HCT116 (cell line): Measurements from ENCODE around the gene SEC31B. TPM values are rescaled to one million over a fixed set of nuclear protein-coding genes. Genes with fewer than 3 reads are reported as not detected.

ENCODE experiments used
- ATAC-seq: fragments of 200-7000 bp; cut with Tn5 transposase; 2 replicates; pipeline ENCODE4 v1.9.1; 2020; ENCODE audit warnings: mild to moderate bottlenecking, moderate library complexity
- BruUV-seq: library from RNA; stranded (reverse); fragments of 400-500 nt; replicated peaks from 2 replicates; lab custom pipeline; 2021; lab: Mats Ljungman, UMichigan
- CTCF ChIA-PET: fragments of 300-600 bp; sonication (Branson Sonifier 250); formaldehyde crosslinking; loops from one replicate; lab custom pipeline; 2021; ENCODE audit warnings: antibody characterized with exemption; lab: Charles Lee
- POLR2A ChIA-PET: fragments of 300-600, 350-600 bp; sonication (Branson Sonifier 250); formaldehyde crosslinking; loops from one replicate; lab custom pipeline; 2021; ENCODE audit warnings: antibody characterized with exemption; lab: Charles Lee
- RAD21 ChIA-PET, 2 experiments: fragments of 300-600 bp; sonication (Branson Sonifier 250); formaldehyde crosslinking; loops; one replicate each; lab custom pipeline; 2023; ENCODE audit warnings: low total read pairs in 2 of 2; ENCODE audit not compliant: uncharacterized antibody in 2 of 2, unreplicated experiment in 2 of 2, low non-redundant PET in 1 of 2; lab: Charles Lee
- DNase-seq: peaks from one replicate; pipeline ENCODE4 v3.0.0-alpha.2; 2010; ENCODE audit warnings: low read depth, low spot score
- H2AFZ ChIP-seq: fragments of 200-600 bp; shearing (Covaris generic), sonication (generic); 2 replicates; pipeline ENCODE4 v1.6.1; 2017; ENCODE audit warnings: low read depth, mixed run types, mixed read lengths, antibody characterized with exemption, low read length; ENCODE audit not compliant: poor library complexity, severe bottlenecking
- H3K27ac ChIP-seq: 2 replicates; pipeline ENCODE4 v1.5.1; 2012; ENCODE audit warnings: low read depth, low read length
- H3K27me3 ChIP-seq: fragments of 200-600 bp; sonication (generic); 2 replicates; pipeline ENCODE4 v1.6.1; 2016; ENCODE audit warnings: mixed run types, low read length, mixed read lengths; ENCODE audit not compliant: insufficient read depth
- H3K36me3 ChIP-seq, 2 experiments: fragments of 200-500 bp in 1 of 2; fragments of 200-600 bp in 1 of 2; sonication (Bioruptor generic) in 1 of 2; sonication (generic) in 1 of 2; 2 replicates each; pipeline versions ENCODE4 v1.5.1 to v1.6.1; 2014 to 2016; ENCODE audit warnings: low read length in 2 of 2, inconsistent platforms in 1 of 2, mixed read lengths in 1 of 2, mixed run types in 1 of 2; ENCODE audit not compliant: insufficient read depth in 2 of 2, control insufficient read depth in 1 of 2
- H3K4me1 ChIP-seq, 2 experiments: fragments of 200-600 bp in 1 of 2; sonication (generic) in 1 of 2; 2 replicates each; pipeline versions ENCODE4 v1.5.1 to v1.6.1; 2012 to 2017; ENCODE audit warnings: low read length in 2 of 2, inconsistent platforms in 1 of 2, mild to moderate bottlenecking in 1 of 2, mixed read lengths in 1 of 2, mixed run types in 1 of 2, moderate library complexity in 1 of 2; ENCODE audit not compliant: insufficient read depth in 2 of 2, control insufficient read depth in 1 of 2
- H3K4me2 ChIP-seq: fragments of 200-600 bp; sonication (generic); 2 replicates; pipeline ENCODE4 v1.6.1; 2017; ENCODE audit warnings: mixed run types, low read length, mixed read lengths
- H3K4me3 ChIP-seq, 2 experiments: fragments of 200-600 bp in 1 of 2; sonication (generic) in 1 of 2; replicated peaks in 1 of 2; 2 replicates each; pipeline ENCODE4 v1.5.1; 2011 to 2016; ENCODE audit warnings: low read length in 2 of 2, control low read depth in 1 of 2, low read depth in 1 of 2, mild to moderate bottlenecking in 1 of 2, mixed read lengths in 1 of 2, mixed run types in 1 of 2
- H3K79me2 ChIP-seq: fragments of 200-600 bp; sonication (generic); 2 replicates; pipeline ENCODE4 v1.6.1; 2017; ENCODE audit warnings: mild to moderate bottlenecking, mixed run types, low read length, moderate library complexity, mixed read lengths; ENCODE audit not compliant: insufficient read depth
- H3K9ac ChIP-seq: fragments of 200-600 bp; sonication (generic); 2 replicates; pipeline ENCODE4 v1.6.1; 2016; ENCODE audit warnings: low read length, mixed read lengths
- H3K9me2 ChIP-seq: fragments of 200-600 bp; sonication (generic), shearing (Covaris generic); 2 replicates; pipeline ENCODE4 v1.6.1; 2017; ENCODE audit warnings: mixed run types, mild to moderate bottlenecking, moderate library complexity; ENCODE audit not compliant: insufficient read depth
- H3K9me3 ChIP-seq, 2 experiments: fragments of 200-500 bp in 1 of 2; fragments of 200-600 bp in 1 of 2; sonication (Bioruptor generic) in 1 of 2; sonication (generic) in 1 of 2; 2 replicates each; pipeline ENCODE4 v1.6.1; 2014 to 2017; ENCODE audit warnings: low read length in 2 of 2, mixed read lengths in 2 of 2, inconsistent platforms in 1 of 2, low read depth in 1 of 2, mild to moderate bottlenecking in 1 of 2, mixed run types in 1 of 2, moderate library complexity in 1 of 2; ENCODE audit not compliant: control insufficient read depth in 1 of 2, insufficient read depth in 1 of 2
- H4K20me1 ChIP-seq: fragments of 200-600 bp; sonication (generic), shearing (Covaris generic); 2 replicates; pipeline ENCODE4 v1.6.1; 2017; ENCODE audit warnings: mixed run types, mild to moderate bottlenecking, moderate library complexity; ENCODE audit not compliant: insufficient read depth
- CBX3 ChIP-seq: IDR thresholded peaks from 2 replicates; pipeline ENCODE4 v1.6.1; 2012; ENCODE audit warnings: low read depth
- CEBPB ChIP-seq: IDR thresholded peaks from 2 replicates; pipeline ENCODE4 v1.6.1; 2012; ENCODE audit warnings: low read depth
- EGR1 ChIP-seq: IDR thresholded peaks from 2 replicates; pipeline ENCODE4 v1.6.1; 2012; ENCODE audit warnings: low read depth
- ELF1 ChIP-seq: IDR thresholded peaks from 2 replicates; pipeline ENCODE4 v1.6.1; 2012; ENCODE audit warnings: low read depth, borderline replicate concordance
- EZH2 ChIP-seq: fragments of 200-600 bp; sonication (generic); IDR thresholded peaks from 2 replicates; pipeline ENCODE4 v1.6.1; 2017; ENCODE audit warnings: antibody characterized with exemption, mixed run types
- EZH2phosphoT487 ChIP-seq: fragments of 200-600 bp; IDR thresholded peaks from 2 replicates; pipeline ENCODE4 v1.6.1; 2018; ENCODE audit warnings: antibody characterized with exemption, borderline replicate concordance
- FOSL1 ChIP-seq: IDR thresholded peaks from 2 replicates; pipeline ENCODE4 v1.6.1; 2012; ENCODE audit warnings: low read depth
- POLR2A ChIP-seq: IDR thresholded peaks from 2 replicates; pipeline ENCODE4 v1.7.0; 2011; ENCODE audit warnings: borderline replicate concordance; ENCODE audit not compliant: insufficient read depth, insufficient read length; ENCODE audit errors: extremely low read depth
- POLR2AphosphoS5 ChIP-seq: IDR thresholded peaks from 2 replicates; pipeline ENCODE4 v1.6.1; 2011; ENCODE audit warnings: mild to moderate bottlenecking, low read depth, low read length, moderate library complexity
- REST ChIP-seq: IDR thresholded peaks from 2 replicates; pipeline ENCODE4 v1.6.1; 2012; ENCODE audit warnings: low read depth
- SIN3A ChIP-seq: IDR thresholded peaks from 2 replicates; pipeline ENCODE4 v1.6.1; 2012; ENCODE audit warnings: low read depth
- SP1 ChIP-seq: IDR thresholded peaks from 2 replicates; pipeline ENCODE4 v1.6.1; 2012; ENCODE audit warnings: low read depth
- TCF7L2 ChIP-seq: IDR thresholded peaks from 2 replicates; pipeline ENCODE4 v1.7.0; 2011; ENCODE audit warnings: borderline replicate concordance, inconsistent platforms; ENCODE audit not compliant: insufficient read depth, insufficient read length; ENCODE audit errors: extremely low read depth
- YY1 ChIP-seq: IDR thresholded peaks from 2 replicates; pipeline ENCODE4 v1.6.1; 2011; ENCODE audit warnings: low read length, low read depth, moderate library complexity, mild to moderate bottlenecking; ENCODE audit not compliant: insufficient replicate concordance; ENCODE audit errors: extremely low read depth
- ZFX ChIP-seq: fragments of 450-650 bp; IDR thresholded peaks from 2 replicates; pipeline ENCODE4 v1.6.1; 2017
- ZNF274 ChIP-seq: fragments of 200-500 bp; sonication (Bioruptor generic); IDR thresholded peaks from 2 replicates; pipeline ENCODE4 v1.6.1; 2014; ENCODE audit warnings: mild to moderate bottlenecking, low read depth, low read length, inconsistent platforms
- intact Hi-C: fragments of 100-400 bp; cut with micrococcal nuclease; formaldehyde crosslinking; loops from 2 replicates; pipeline ENCODE4 v1.10.0; 2022
- total RNA-seq: library from RNA; stranded (reverse); gene quantifications from one replicate; pipeline ENCODE4 v1.2.1, GENCODE V29; 2021; ENCODE audit not compliant: unreplicated experiment
- TF ChIP-seq, protein P1 (sequence below): IDR thresholded peaks from 2 replicates; pipeline ENCODE4 v1.6.1; 2011; ENCODE audit warnings: mild to moderate bottlenecking, low read length, moderate library complexity; ENCODE audit not compliant: insufficient replicate concordance; ENCODE audit errors: extremely low read depth
- TF ChIP-seq, protein P2 (sequence below): IDR thresholded peaks from 2 replicates; pipeline ENCODE4 v1.6.1; 2012

SEC31B gene
- total RNA-seq, 1 experiment from 2014 or later: 30.9 TPM

DNA sequence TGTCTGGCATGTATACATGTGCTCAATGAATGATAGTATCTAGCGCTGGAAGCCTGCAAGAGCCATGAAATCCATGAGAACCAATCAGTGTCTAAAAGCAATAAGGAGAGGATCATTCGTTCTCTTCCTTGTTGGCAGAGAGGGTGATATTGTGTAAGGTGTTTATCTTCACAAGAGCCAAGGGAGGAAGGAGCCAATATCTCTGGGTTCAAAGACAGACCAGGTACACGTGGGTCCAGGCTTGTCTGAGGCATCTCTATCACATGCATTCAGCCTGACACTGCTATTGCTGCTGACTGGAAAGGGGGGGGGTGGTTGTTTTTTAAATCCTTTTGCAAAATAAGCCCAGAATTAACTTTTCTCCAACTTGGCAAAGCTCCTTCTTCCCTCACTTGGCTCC lies 4.0 kb downstream of the SEC31B start:
- H3K9me3 ChIP-seq: no peaks in the 10 kb centered on the region
- H3K4me1 ChIP-seq: no peaks in the 10 kb centered on the region
- no peaks in the 10 kb centered on the region for H3K27me3 ChIP-seq
- ATAC-seq (no peak), DNase-seq (no peak)
- peaks cover 13 to 14% of the 10 kb centered on the region in 2 experiments; a peak in 3 of 4 replicates for H3K36me3 ChIP-seq
- no peak overlapping the region for H3K4me2 ChIP-seq
- intact Hi-C loops: loop anchor here (10.0 kb wide), 1 partner anchor 661 kb away; no protein-coding TSS in a partner anchor
- H3K79me2 ChIP-seq: no peaks in the 10 kb centered on the region
- no peaks in the 10 kb centered on the region for H4K20me1 ChIP-seq
- no peak overlapping the region for H3K9ac ChIP-seq
- RAD21 ChIA-PET: no interaction called here
- POLR2A ChIA-PET: no interaction called here
- H3K9me2 ChIP-seq: no peaks in the 10 kb centered on the region
- no TSS peak for BruUV-seq
- H3K4me3 ChIP-seq: no peak overlapping the region
- TF ChIP-seq REST: no peak
- TF ChIP-seq CEBPB: no peak
- TF ChIP-seq FOSL1: no peak
- no peak for TF ChIP-seq EZH2
- no peak for TF ChIP-seq TCF7L2
- TF ChIP-seq, protein P1, sequence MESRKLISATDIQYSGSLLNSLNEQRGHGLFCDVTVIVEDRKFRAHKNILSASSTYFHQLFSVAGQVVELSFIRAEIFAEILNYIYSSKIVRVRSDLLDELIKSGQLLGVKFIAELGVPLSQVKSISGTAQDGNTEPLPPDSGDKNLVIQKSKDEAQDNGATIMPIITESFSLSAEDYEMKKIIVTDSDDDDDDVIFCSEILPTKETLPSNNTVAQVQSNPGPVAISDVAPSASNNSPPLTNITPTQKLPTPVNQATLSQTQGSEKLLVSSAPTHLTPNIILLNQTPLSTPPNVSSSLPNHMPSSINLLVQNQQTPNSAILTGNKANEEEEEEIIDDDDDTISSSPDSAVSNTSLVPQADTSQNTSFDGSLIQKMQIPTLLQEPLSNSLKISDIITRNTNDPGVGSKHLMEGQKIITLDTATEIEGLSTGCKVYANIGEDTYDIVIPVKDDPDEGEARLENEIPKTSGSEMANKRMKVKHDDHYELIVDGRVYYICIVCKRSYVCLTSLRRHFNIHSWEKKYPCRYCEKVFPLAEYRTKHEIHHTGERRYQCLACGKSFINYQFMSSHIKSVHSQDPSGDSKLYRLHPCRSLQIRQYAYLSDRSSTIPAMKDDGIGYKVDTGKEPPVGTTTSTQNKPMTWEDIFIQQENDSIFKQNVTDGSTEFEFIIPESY: no peak
- TF ChIP-seq SP1: no peak
- no peak for TF ChIP-seq YY1
- TF ChIP-seq, protein P2, sequence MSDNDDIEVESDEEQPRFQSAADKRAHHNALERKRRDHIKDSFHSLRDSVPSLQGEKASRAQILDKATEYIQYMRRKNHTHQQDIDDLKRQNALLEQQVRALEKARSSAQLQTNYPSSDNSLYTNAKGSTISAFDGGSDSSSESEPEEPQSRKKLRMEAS: no peak
- TF ChIP-seq POLR2A: no peak
- no peak for TF ChIP-seq POLR2AphosphoS5
- no peak for TF ChIP-seq ZFX
- TF ChIP-seq ELF1: no peak
- no peak for TF ChIP-seq CBX3
- no peak for TF ChIP-seq SIN3A
- TF ChIP-seq EGR1: no peak
- TF ChIP-seq ZNF274: no peak
- no peak for TF ChIP-seq EZH2phosphoT487
- CTCF ChIA-PET: interaction anchor here (1.2 to 2.5 kb wide), 2 partner anchors 86 to 363 kb away, joined by 3 to 7 read pairs; no protein-coding TSS in a partner anchor
- H2AFZ ChIP-seq: no peak overlapping the region
- no peak overlapping the region for H3K27ac ChIP-seq
